ENCODE data around the gene MSH2.

MSH2 gene

DNA sequence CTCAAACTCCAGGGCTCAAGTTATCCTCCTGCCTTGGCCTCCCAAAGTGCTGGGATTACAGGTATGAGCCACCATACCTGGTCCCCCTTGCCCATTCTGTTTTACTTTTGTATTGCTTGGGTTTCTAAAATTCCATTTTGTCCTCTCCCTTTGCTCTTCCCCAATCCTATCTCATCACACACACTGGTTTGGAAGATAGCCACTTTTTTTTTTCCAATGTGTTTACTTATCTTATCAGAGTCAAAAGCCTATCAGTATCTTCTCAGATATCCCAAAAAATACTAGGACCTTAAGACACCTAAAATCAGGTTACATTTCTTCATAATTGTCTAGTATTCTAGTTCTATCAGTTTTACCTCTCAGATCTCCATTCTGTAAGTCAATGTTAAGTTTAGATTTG, 56.1 kb downstream of the MSH2 start:
- H3K4me3 ChIP-seq (ENCODE audit: low read length), result no peak overlapping the region
- DNase-seq (ENCODE audit: low read depth, low spot score), result no peak

DNA sequence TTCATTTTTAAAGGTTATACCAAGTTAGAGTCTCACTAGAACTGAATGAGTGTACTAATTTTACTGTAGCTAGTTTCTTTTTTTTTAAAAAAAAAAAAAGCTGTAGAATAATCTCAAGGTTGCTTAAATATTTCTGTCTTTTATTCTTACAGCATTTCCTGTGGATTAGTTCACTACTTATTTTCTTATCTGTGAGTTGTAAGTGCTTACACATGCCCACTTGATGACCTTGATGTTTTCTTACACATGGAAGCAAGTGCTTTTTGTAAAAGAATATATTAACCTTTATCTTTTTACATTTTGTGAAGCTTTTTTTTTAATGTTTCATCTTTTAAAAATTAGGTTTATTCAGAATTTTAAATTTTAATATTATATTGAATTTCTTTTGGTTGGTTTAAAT, 57.8 kb downstream of the MSH2 start:
- no peak for DNase-seq (ENCODE audit: low read depth, low spot score)
- H3K4me3 ChIP-seq (ENCODE audit: low read length), result no peak overlapping the region

DNA sequence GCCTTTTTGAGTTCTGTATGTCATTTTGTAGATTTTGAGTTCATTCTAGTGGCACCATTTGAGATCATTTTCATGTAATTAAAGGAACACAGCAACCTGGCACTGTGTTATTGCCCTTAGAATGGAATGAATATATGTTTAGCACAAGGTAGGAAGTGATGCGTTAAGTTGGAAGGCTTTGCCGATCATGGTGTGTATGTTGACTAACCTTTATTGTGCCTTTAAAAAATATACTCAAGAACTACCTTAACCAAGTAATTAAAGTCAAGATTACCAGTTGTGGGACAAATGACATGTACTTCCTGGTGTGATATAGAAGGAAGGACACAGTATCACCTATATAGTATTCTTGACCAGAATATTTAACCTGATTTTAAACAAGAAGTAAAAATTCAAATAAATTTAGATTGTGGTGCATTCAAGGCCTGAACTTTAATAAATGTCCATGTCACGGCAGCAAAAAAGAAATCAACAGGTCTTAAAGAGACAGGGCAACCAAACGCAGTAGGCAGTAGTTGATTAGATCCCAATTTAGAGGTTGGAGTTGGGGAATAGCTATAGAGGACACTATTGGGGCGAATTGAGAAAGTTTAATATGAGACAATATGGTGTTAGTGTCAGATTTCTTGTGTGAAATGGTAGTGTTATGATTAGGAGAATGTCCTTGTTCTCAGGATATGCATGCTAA, 68.6 kb downstream of the MSH2 start:
- no peak overlapping the region for H3K4me3 ChIP-seq (ENCODE audit: low read length)
- no peak for DNase-seq (ENCODE audit: low read depth, low spot score)

DNA sequence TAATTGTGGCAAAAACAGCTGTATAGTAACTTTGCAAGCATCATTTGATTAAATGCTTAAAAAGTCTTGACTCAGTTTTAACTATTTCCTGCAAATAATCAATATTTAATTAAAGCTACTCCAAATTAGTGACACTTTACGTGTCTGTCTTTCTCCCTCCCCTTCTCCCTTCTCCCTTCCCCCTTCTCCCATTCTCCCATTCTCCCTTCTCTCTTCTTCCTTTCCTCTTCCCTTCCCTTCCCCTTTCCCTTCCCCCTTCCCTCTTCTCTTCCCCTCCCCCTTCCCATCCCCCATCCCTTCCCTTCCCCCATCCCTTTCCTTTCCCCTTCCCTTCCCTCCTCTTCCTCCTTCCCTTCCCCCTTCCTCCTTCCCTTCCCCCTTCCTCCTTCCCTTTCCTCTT, 76.9 kb downstream of the MSH2 start:
- no peak overlapping the region for H3K4me3 ChIP-seq (ENCODE audit: low read length)
- no peak for DNase-seq (ENCODE audit: low read depth, low spot score)

DNA sequence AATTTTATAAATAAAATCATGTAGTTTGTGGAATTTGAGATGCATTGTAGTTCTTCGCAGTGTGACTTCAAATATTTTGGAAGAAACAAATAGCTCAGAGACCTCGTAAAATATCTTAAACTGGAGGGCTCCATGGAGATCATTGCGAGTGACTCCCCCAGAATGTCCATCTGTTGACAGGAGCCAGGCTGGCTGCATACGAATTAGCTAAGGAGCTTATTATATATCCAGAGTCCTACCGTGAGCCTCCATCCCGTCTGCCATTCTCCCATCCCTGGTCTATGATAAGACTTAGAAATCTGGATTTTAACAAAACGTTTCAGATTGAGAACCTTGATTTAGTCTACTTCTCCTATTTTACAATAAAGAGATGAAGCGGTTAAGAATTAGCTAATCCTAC, 80.2 kb downstream of the MSH2 start:
- DNase-seq (ENCODE audit: low read depth, low spot score), result no peak
- no peak overlapping the region for H3K4me3 ChIP-seq (ENCODE audit: low read length)

DNA sequence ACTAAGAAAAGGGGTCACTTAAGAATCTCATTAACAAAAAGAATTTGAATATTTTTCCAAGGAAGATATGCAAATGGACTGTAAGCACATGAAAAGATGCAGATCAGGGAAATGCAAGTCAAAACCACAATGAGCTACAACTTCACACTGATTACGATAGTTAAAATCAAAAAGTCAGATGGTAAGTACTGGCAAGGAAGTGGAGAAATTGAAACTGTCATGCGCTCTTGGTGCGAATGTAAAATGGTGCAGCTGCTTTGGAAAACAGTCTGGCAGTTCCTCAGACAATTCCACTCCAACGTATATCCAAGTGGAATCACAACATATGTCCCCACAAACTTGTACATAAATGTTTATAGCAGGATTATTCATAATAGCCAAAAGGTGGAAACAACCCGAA, 81.4 kb downstream of the MSH2 start:
- H3K4me3 ChIP-seq (ENCODE audit: low read length), result no peak overlapping the region
- no peak for DNase-seq (ENCODE audit: low read depth, low spot score)

DNA sequence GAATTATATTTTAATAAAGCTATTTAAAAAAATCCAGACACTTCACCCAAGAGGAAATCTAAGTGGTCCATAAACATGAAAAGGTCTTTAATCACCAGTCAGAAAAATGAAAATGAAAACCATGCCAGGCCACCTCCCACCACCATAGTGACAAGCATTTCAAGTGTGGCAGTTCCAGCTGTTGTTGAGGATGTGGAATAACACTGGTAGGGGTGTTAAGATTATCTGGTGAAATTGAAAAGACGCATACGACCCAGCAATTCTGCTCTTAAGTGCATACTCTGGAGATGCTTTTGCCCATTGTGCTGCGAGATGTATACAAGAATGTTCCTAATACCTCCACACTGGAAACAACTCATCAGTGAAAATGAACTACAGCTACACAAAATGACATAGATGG, 82.2 kb downstream of the MSH2 start:
- no peak for DNase-seq (ENCODE audit: low read depth, low spot score)
- H3K4me3 ChIP-seq (ENCODE audit: low read length), result no peak overlapping the region

DNA sequence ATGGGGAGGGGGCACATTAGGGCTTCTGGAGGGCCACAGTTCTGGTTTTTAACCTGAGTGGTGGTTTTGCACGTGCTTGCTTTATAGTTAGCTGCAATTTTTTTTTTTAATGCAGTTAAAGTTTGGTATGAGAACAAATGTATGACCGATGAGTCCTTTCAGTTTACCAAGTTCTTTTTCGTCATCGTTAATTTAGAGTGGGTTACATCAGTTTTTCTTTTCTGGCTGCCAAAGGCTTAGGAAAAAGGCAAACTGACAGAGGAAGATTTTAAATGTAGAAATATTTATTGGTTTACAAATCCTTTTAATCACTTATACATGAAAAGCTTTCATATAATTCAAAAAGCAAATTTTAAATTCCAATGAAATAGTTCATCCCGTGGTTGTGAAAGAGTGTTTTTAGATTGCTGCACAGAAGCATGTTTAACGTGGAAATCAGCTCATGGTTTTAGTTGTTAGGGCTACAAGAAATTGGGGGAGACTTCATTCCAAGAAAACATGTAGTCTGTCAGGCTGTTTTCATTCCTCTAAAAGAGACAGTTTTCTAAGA, 82.9 kb downstream of the MSH2 start:
- no peak overlapping the region for H3K4me3 ChIP-seq (ENCODE audit: low read length)
- no peak for DNase-seq (ENCODE audit: low read depth, low spot score)

DNA sequence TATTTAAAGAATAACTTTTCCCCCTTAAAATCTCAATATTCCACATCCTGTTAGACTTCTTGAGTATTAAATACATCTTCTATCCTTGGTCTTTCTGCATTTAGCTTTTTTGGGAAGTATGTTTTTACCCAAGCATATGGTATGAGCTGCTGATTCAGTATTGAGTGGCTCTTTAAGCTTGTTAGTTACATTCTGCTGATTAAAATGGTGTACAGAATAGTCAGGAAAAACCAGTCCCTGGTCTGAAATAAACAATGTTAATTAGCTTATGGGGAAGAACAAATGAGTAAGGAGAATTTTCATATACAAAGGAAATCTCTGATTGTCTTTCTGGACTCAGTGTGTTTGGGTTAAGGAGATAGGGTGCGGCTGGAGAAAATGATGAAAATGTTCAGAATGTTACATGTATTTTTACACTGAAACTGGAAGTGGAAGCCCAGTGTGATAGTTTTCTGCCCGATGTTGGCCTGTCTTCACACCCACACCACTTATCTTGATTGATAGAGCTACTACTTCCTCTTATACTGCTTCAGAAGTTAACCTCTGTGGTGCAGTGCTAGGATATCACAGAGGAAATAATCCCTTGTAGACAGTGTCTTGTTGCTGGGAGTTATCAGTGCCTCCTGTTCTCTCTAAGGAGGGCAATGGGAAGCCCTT, 84.0 kb downstream of the MSH2 start:
- H3K4me3 ChIP-seq (ENCODE audit: low read length), result no peak overlapping the region

DNA sequence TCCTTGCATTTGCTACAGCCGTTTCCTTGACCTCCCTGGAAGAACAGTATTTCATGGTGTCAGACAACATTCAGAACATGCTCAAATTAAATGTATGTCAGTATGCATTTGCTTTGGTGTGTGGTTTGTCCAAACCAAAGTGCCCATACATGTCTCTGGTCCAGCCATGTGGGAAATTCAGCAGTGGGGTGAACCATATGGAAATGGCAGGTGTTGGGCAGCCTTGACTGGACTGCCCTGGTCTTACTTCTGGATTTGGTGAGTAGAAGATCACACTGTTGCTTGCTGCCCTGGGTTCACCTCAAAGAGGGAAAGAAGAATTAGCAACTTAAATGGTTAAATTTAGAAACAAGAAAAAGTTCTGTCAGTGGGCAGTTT, 84.5 kb downstream of the MSH2 start:
- no peak for DNase-seq (ENCODE audit: low read depth, low spot score)
- no peak overlapping the region for H3K4me3 ChIP-seq (ENCODE audit: low read length)

More for the DNA sequence above, 84.0 kb downstream of the MSH2 start:
- peak; percentile 10 for DNase-seq (ENCODE audit: low read depth, low spot score)

DNA sequence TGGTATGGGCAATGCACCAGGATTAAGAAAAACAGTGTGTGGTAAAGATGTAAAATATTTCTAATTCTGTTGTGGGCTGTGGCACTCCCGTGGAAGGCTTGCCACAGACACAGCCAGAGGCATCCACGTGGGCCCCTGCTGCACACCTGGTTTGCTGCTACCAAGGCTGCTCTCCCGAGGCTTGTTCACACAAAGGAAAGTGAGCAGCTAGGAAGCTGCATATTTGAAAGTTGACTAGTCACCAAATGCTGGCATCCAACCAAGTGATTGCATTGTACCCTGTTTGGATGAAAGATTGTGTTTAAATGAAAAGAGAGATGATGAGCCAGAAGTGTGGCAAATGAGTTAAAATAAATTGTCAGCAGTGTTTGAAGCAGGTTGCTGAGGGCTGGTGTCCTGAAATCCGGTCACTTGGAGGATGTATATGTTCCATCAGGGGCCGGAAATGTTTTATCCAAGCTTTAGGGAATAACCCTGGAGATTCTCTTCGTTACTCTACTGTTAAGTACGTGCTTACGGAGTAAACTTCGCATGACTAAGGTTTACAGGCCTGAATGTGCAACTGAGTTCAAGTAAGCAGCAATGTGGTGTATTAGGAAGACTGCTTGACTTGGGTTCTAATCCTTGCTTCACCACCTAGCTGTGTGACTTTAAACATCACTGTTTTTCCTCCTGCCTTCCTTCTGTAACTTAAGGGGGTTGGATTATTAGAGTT, 86.1 kb downstream of the MSH2 start:
- DNase-seq (ENCODE audit: low read depth, low spot score), result peak; percentile 23
- no peak overlapping the region for H3K4me3 ChIP-seq (ENCODE audit: low read length)

DNA sequence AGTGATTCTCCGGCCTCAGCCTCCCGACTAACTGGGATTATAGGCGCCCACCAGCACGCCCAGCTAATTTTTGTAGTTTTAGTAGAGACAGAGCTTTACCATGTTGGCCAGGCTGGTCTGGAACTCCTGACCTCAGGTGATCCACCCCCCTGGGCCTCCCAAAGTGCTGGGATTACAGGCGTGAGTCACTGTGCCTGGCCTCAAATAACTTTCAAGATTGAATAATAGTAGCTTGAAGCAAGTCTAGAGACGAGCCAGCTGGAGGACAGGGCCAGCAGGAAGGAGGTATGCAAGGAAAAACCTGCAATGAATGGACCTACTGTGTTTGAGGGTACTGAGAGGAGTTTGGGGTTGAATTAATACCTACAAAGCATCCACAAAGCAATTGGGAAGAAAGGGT, 87.5 kb downstream of the MSH2 start:
- no peak overlapping the region for H3K4me3 ChIP-seq (ENCODE audit: low read length)
- DNase-seq (ENCODE audit: low read depth, low spot score), result no peak

DNA sequence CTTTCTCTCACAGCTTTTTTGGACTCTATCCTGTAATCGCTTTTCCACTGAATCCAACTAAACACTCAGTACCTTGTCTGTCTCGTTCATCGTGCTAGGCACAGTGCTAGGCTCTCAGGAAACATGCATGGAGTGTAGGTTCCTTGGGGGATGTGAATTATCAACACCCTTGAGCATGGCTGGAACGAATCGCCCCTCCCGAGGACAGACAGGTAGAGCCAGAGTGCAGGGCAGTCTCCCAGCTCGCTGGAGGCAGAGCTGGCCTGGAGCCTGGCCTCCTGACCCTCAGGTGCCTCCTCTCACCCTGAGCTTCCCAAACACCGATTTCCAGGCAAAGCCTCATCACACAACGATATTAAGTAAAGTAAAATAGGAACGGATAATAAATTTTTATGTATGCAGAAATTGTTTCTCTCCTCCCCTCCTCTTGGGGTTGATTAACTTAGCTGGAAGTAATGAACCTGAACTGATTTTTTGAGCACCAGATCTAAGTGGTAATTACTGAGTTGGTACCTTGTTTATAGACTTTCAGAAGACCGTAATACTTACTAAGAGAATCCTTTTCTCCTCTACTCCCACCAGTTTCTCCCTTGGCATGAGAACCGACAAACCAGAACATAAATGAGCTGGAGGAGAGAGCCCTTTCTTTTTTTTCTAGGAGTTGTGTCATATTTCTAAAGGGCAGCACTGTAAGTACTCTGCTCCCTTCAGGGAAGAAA, 90.5 kb downstream of the MSH2 start:
- no peak for DNase-seq (ENCODE audit: low read depth, low spot score)
- H3K4me3 ChIP-seq (ENCODE audit: low read length), result no peak overlapping the region

DNA sequence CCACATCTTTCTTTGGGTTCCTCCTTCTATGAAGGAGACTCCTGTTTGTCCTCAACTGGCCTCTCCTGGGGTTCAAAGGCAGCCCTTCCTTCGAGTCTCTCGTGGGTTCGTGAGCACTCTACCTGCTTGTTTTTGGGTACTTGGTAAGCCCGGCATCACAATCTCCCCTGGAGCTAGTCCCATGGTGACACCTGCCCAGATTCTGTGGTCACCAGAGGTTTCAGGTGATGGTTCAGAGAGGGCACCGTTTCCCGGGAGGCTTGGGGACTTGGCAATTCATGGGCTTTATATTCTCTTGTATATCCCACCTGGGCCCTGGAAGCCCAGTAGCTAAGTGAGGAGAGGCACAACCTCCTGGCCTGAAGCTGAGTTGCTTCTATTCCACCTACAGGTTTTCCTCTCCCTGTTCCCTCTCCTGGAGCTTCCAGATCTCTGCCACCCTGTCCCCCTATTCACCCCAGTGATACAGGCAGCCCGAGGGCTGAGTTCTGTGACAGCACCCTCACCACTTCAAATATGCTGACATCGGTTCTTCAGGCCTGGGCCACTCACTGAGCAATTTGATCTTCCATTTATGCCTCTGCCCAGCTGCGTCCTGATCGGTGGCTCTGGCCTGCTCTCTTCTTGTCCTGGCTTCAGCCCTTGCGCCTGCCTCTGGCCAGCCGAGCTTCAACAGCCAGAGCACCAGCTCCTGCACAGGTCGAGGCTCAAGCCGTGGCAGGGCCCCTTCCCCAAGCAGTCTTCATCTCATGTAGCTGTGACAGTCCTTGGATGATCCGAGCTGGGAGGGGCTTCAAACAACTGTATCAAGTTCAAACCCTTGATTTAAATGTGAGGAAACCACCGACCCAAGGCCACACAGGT, 91.5 kb downstream of the MSH2 start:
- no peak overlapping the region for H3K4me3 ChIP-seq (ENCODE audit: low read length)
- DNase-seq (ENCODE audit: low read depth, low spot score), result no peak

DNA sequence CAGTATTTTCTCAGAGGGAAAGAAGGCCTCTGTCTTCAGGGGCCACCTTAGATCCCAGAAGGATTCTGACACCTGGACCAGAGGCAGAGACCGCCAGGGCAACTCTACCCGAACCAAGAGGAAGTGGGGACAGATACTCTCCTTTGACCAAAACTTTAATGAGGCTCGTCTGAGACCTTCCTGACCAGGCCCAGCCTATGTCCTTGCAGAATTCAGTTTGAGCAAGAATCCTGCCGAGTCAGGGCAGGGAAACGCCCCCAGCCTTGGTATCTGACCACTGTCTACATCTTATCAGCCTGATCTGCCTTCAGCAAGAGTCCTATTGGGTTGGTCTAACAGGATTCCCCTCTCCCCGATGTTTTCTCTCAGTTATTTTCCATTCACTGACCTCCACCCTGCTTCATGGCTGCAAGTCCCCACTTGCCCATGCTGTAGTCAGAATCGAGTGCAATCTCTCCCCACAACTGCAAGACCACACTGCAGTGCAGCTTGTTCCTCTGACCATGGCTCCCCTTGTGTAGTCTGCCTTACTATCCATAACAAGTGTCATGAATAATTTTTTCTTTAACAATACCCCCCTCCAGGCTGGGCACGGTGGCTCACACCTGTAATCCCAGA, 95.0 kb downstream of the MSH2 start:
- no peak for DNase-seq (ENCODE audit: low read depth, low spot score)

DNA sequence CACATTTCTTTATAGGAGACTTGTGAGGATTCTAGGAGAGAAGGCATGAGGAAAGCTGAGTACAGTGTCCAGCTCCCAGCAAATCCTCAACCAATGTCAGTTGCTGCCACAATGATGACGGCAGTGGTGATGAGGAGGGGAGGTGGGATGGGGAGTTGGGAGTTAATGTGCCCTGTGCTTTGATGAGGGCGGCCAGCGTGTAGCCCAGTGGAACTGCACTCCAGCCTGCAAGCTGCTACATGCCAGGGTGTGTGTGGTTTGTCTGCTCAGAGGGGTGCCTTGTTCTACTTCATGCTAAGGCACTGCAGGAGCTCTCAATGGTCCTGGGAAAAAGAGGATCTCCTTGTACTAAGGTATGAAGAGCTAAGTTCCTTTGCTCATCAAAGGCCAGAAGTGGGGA, 96.1 kb downstream of the MSH2 start:
- DNase-seq (ENCODE audit: low read depth, low spot score), result no peak
- no peak overlapping the region for H3K4me3 ChIP-seq (ENCODE audit: low read length)

More for the DNA sequence above, 95.0 kb downstream of the MSH2 start:
- H3K4me3 ChIP-seq (ENCODE audit: low read length), result no peak overlapping the region

DNA sequence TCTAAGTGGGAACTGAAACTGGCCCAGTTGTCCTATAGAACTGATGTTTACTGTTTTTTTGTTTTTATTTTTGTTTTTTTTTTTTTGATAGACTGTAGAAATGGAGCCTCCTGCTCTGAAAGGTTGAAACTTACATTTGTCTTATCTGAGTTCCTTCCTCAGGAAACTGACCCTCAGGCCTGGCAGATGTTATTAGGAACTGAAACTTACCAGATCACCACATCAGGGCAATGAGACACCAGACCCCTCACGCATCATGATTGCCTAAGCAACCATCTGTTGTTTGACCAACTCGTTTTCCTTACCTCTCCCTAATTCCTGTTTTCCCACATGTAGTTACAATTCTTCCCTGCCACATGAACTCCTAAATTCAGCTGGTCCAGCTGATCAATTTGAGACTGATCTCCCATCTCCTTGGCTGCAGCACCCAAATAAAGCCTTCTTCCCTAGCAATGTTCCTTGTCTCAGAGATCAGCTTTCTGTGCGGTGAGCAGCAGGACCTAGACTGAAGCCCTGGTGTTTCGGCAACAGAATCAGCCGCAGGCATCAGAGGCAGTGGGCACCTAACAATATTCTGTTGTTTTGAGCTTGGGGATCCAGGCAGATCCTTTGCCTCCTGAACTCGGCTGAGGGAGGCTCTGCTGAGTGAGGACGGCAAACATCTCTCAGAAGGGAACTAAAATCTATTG, 96.8 kb downstream of the MSH2 start:
- H3K4me3 ChIP-seq (ENCODE audit: low read length), result no peak overlapping the region
- DNase-seq (ENCODE audit: low read depth, low spot score), result no peak
